Esophagus squamous epithelium (tissue), 4 donors: ENCODE data around the gene BHMT.

ENCODE experiments used
- POLR2A ChIP-seq, 4 donors: fragments of 450-650 bp; IDR thresholded peaks; one replicate each; pipeline ENCODE4 v1.6.1; 2017; ENCODE audit warnings: antibody characterized with exemption in 4 of 4, mild to moderate bottlenecking in 4 of 4, moderate library complexity in 3 of 4
- TF ChIP-seq, protein P1 (sequence below), 6 experiments: fragments of 450-650 bp in 4 of 6; fragments of 200-600 bp in 2 of 6; sonication (generic) in 2 of 6; IDR thresholded peaks; one replicate each; pipeline ENCODE4 v1.5.1; 2016 to 2019; ENCODE audit warnings: antibody characterized with exemption in 6 of 6, mild to moderate bottlenecking in 4 of 6, moderate library complexity in 4 of 6

DNA sequence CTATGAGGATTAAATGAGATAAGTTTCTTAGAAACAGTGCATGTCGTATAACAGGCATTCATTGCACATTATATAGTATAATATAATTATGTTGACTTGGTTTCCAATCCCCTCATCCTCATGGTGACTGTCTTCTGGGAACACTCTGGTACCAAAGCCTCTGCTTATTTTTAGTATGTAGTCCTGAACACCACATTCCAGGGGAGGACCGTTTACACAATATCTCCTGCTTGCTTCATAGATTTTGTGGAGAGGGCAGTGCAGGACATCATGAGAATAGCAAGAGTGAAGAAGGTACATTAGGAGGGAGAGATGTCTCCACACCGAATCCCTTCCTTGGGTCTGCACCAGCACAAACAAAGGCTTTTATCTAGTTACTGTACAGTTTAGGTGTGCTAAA lies 20.5 kb upstream of the BHMT start:
- TF ChIP-seq, protein P1, sequence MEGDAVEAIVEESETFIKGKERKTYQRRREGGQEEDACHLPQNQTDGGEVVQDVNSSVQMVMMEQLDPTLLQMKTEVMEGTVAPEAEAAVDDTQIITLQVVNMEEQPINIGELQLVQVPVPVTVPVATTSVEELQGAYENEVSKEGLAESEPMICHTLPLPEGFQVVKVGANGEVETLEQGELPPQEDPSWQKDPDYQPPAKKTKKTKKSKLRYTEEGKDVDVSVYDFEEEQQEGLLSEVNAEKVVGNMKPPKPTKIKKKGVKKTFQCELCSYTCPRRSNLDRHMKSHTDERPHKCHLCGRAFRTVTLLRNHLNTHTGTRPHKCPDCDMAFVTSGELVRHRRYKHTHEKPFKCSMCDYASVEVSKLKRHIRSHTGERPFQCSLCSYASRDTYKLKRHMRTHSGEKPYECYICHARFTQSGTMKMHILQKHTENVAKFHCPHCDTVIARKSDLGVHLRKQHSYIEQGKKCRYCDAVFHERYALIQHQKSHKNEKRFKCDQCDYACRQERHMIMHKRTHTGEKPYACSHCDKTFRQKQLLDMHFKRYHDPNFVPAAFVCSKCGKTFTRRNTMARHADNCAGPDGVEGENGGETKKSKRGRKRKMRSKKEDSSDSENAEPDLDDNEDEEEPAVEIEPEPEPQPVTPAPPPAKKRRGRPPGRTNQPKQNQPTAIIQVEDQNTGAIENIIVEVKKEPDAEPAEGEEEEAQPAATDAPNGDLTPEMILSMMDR (IDR thresholded peaks at IDR 0.05), result no peak
- TF ChIP-seq POLR2A (IDR thresholded peaks at IDR 0.05), result no peak
